Activated CD4-positive, alpha-beta T cell treated with anti-CD3 and anti-CD28 coated beads, Interleukin-2, amount 50 U/mL, for 48 hours (primary cell): Measurements from ENCODE around the gene JOSD2.

ENCODE experiments used
- DNase-seq, 2 experiments: peaks; one replicate each; pipeline ENCODE4 v3.0.0-alpha.2; 2020

JOSD2 gene, protein sequence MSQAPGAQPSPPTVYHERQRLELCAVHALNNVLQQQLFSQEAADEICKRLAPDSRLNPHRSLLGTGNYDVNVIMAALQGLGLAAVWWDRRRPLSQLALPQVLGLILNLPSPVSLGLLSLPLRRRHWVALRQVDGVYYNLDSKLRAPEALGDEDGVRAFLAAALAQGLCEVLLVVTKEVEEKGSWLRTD

DNA sequence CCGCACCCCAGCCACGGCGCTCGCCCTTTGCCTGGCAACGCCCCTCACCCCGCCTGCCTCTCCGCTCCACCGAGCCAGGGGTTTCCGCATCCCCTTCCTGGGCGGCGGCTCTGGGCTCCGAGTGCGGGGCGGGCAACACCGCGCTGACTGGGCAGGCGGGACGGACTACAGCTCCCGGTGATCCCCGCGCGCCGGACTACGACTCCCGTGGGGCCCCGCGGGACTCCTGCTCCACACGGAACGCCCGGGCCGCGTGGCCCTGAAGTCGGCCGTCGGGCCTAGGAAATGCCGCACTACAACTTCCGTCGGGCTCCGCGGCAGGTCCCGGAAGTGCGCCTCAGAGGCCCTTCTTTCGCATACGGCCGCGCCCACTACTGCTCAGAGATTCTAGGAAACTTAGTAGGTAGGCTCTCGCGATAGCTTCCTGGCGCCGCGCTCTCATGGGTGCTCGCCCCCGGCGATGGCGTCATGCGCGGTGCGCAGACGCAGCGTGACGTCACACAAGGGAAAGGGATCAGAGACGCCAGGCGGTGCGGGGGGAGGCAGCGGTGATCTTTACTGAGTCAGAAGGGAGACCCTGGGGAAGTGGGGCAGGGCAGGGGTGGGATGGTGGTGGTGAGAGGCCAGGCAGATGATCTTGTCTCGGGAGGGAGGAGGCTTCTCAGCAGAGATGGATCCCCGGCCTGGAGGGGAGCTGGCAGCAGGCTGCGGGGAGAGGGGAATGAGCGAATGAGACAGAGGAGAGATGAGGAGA lies at the start of gene JOSD2:
Gene JOSD2 (minus strand): TSS at position 123 of the 754 bp plus-strand sequence. CDS start 760 bp downstream, outside the sequence.
- DNase-seq = peak; percentile 94 to 95

DNA sequence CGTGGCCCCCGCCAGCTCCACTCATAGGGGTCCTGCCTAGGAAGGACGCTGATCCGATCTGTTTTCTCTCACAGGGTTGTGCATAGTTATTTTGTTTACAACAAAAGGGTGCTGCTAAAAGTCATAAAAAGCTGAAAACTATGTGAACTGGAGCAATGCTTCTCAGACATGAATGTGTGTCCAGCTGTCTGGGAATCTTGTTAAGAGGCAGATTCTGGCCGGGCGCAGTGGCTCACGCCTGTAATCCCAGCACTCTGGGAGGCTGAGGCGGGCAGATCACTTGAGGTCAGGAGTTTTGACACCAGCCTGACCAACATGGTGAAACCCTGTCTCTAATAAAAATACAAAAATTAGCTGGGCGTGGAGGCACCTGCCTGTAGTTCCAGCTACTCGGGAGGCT lies 48.6 kb upstream of the JOSD2 start:
- no peak for DNase-seq

DNA sequence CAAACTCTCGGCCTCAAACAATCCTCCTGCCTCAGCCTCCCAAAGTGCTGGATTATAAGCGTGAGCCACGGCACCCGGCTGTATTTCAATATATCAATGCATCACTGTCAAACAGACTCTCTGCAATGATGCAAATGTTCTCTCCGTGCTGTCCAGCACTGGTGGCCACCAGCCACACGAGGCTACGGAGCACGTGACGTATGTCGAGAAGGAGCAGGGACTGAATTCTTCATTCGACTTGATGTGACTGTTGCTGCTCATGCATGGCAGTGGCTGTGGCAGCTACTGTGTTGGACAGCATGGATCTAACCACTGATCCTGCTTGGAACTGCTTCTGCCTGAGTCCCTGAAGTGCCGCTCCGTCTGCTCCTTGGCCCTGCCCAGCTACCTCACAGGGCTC lies 47.5 kb upstream of the JOSD2 start:
- DNase-seq = no peak

DNA sequence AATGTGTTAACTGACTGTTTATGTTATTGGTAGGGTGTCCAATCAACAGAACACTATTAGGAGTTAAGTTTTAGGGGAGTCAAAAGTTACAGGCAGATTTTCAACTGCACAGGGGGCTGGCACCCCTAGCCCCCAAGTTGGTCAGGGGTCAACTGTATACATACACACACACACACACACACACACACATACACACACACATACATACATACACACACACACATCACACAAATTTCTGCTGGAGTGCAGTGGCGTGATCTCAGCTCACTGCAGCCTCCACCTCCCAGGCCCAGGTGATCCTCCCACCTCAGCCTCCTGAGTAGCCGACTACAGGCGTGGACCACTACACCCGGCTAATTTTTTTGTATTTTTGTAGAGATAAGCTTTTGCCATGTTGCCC lies 47.0 kb upstream of the JOSD2 start:
- DNase-seq = no peak

DNA sequence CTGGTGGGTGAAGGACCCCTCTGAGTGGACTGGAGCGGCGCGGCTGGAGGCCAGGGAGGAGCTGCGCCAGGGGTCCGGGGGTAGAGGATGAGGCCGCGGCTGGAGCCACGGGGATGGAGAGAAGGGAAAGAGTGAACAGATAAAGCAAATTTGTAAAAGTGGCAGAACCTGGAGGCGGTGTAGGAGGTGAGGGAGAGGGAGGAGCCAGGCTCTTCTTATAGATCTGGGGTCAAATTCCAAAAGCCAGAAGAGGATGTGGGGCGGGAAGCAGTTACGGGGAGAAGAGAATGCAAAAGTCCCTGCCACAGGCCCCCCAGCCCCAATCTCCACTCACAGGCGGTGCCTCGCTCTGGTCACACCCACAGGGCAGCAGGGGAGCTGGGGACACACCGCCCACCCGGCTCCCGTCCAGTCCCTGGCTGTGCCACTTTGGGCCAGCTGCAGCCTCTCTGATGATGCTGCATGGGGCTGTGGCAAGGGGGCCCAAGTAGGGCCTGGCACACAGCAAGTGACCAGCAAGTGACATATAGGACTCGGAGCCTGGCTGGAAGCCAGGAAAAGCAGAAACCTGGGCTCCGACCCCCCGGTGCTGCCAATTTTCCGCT lies 46.1 kb upstream of the JOSD2 start:
- DNase-seq = no peak

DNA sequence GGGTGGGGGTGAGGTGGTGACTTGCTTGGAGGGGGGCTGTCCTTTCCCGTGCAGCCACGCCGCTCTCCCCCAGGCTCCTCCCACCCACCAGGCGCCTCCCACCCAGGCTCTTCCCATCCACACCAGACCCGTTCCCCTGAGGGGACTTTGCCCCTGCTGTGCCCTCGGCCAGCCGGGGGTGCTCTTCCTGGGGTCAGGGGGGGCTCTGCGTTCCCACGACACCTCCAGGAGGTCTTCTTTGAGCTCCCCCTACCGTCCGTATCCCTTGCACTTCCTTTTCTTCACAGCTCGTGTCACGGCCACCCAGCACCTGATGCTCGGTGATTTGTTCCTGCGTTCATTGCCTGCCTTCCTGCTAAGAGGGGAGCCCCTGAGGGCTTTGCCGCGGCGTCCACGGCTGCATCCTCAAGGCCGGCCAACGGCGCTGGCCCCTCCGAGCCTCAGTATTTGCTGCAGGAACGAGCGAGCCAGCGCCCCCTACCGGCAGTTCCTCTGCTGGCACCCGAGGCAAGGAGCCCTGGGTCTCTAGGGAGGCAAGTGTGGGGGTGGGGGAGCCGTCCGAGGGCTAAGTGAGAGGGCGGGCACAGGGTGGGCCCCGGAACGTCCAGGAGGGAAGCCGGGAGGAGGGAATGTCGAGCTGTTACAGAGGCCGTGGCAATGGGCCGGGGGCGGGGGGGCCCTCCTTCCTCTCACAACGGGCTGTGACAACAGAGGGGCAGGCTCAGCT lies 45.5 kb upstream of the JOSD2 start:
- peak; percentile 88 for DNase-seq

DNA sequence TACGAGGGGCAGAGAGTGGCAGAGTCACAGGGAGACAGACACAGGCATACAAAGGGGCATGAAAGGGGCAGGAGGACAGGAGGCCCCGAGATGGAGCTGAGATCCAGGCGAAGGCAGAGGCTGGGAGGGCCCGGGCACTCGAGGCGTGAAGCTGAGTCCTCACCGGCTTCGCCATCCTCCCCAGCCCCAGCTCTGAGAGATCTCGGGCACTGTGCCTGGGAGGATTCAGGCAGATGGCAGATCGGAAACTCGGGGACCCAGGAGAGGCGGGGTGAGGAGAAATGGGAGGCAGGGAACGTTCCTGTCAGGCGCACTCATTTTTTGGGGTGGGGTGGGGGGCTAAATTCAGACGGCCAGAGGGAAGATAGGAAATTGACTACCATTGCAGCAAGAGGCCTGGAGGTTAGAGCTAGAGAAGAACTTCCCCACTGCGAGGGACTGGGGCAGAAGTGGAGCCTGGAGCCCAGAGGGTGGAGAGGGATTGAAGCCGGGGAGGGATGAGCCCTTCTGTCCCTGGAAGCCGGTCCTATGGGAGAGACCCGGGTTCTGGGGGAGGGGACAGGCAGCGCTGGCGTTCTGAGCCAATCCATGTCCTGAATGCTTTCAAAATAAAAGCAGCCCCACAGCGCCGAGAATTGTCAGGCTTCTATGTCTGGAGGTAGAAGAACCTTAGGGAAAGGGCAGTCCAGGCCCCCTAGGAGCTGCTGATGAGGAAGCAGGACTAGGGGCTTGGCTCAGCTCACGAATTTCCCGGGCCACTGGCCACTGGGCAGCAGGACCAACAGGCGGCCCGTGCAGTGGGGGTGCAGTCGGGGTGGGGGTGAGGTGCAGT lies 44.7 kb upstream of the JOSD2 start:
- no peak for DNase-seq

DNA sequence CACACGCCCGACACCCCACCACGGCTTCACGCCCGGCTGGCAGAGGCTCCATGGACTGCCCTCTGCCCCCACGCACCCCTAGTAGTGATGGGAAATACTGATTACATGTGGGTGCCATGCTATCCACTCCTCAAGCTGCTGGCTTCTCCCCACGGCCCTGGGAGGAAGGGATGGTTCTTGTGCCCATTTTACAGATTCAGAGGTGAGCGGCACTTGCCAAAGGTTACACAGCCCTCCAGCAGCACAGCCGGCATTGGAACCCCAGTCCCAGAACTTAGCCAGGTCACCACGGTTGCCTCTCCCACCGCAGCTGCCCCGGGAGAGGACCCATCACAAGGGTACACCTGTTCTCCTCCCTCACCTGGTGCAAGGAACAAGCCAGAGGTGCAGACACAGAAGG lies 44.0 kb upstream of the JOSD2 start:
- no peak for DNase-seq

DNA sequence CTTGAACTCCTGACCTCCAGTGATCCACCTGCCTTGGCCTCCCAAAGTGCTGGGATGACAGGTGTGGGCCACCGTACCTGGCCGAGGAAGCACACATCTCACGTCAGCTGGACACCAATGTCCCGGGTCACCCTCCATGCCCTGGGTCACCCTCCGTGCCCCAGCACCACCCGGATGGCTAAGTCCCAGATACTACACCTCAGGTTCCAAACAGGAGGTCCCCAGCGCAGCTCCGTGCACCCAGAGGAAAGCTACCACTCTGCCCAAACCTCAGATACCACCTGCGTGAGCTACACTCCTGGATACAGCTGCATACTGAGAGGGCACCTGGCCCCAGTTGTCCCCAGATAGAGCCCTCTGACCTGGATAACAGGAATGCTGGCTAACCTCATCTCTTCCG lies 43.2 kb upstream of the JOSD2 start:
- no peak for DNase-seq

DNA sequence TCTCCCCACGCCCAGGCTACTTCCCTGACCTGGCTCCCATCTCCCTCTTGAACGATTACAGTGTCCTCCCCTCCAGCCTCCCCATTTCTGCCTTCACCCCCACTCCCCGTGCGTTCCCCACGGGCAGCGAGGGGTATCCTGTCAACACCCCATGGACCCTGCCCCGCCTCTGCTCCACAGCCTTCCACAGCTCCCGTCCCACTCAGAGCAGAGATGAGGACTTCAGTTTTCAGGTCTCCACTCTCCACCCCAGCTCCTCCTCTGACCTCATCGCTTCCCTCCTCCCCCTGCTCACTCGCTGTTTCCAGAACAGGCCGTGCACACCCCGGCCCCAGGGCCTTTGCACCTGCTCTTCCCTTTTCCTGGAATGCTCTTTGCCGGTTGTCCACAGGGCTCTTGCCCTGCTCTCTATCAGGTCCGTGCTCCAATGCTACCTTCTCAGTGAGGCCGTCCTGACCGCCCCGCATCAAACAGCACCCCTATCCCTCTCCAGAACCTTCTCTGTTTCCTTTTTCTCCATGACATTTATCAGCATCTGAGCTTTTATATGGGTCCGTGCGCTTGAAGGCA lies 42.2 kb upstream of the JOSD2 start:
- no peak for DNase-seq

DNA sequence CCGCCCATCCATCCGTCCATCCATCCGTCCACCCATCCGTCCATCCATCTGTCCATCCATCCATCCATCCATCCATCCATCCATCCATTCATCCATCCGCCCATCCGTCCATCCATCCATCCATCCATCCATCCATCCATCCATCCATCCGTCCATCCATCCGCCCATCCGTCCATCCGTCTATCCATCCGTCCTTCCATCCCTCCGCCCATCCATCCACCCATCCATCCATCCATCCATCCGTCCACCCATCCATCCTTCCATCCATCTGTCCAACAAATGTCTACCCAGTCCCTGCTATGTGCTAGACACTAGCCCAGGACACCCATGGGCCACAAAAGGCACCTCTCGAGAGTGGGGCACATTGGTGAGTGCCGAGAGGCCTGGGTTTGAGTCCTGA lies 41.5 kb upstream of the JOSD2 start:
- no peak for DNase-seq

DNA sequence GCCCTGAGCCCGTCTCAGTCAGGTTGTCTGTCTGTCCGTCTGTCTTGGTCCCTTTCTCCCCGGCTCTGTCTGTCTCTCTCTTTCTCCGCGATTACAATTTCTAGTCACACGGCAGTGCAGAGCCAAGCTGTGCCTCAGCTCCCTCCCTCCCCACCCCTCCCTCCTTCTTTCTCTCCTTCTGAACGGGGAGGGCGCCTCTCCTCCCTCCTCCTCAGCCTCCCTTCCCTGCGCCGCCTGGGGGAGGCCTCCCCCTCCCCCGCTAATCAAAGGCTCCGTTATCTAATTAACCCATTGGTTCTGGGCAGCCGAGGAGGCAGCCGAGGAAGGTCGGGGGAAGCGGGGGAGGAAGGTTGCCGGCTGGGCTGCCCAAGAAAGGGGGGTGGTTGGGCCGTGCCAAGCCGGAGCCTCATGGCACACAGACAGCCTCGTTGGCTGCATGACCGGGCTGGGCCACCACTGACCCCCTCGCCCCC lies 40.8 kb upstream of the JOSD2 start:
- DNase-seq = no peak

DNA sequence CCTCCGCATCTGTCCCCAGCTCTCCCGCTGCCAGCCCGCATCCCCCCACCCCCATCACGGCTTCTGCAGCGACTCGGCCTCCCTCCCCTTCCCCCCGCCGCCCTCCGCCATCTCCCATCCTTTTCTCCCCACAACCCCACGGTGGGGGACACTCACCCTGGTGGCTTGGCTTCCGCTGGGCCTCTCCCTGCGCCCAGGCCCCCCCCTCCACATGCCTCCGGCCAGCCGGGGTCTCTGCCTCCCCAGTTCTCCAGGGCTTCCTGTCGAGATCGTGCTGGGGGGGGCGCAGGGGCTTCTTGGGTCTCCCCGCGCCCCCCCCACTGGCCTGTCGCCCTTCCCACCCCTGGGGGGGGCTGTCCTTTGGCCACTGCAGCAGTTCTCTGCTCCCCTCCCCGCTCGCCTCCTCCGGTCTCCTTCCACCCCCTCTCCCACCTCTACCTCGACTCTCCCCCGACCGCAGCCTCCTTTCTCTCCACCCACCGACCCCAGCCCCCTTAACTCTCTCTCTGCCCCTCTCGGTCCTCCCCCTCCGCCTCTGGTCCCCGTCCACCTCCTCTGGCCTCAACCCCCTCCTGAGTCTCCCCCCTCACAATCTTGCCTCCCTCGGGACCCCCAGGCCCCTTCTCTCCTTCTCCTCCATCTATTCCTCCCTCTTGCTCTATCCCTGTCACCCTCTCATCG lies 40.2 kb upstream of the JOSD2 start:
- no peak for DNase-seq

DNA sequence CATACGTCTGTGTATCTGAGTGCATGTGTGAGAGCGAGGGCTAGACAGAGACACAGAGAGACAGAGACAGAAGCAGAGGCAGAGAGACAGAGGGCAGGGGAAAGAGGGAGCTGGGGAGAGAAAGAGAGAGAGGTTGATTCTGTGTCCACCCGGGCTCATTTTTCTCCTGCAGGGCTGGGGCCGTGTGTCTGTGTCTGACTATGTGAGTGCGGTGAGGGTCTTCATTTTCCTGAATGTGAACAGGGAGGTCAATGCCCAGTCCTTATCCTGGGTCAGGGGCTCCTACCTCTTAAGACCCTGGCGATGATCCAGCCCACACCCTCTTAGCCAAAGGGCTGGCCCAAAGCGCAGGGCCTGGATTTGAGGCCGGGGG lies 39.6 kb upstream of the JOSD2 start:
- DNase-seq = no peak

DNA sequence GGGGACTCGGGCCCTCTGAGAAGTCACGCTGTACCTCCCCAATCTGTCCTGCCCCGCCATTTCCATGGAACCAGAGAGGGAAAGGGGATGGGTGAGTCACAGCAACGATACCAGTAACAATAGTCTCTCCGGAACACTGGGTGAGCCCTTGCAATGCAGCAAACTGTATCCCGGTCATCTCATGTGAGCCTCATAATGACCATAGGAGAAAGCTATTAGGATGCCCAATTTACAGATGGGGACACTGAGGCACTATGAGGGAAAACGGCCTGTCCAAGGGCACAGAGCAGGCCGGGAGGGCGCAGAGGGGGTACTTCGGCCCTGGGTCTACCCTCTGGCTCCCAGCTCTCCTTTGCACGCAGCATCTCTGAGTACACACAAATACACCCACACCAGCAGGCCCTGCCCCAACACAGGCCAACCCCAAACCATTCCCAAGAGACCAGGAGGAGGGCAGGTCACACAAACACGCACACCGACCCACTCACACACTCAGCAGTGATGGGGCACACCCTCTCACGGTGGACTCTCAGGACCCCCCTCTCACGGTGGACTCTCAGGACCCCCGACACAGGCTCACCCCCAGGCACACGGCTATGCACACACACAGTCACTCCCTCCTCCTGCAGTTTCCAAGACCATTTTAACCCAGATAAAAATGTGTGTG lies 39.1 kb upstream of the JOSD2 start:
- DNase-seq = no peak

DNA sequence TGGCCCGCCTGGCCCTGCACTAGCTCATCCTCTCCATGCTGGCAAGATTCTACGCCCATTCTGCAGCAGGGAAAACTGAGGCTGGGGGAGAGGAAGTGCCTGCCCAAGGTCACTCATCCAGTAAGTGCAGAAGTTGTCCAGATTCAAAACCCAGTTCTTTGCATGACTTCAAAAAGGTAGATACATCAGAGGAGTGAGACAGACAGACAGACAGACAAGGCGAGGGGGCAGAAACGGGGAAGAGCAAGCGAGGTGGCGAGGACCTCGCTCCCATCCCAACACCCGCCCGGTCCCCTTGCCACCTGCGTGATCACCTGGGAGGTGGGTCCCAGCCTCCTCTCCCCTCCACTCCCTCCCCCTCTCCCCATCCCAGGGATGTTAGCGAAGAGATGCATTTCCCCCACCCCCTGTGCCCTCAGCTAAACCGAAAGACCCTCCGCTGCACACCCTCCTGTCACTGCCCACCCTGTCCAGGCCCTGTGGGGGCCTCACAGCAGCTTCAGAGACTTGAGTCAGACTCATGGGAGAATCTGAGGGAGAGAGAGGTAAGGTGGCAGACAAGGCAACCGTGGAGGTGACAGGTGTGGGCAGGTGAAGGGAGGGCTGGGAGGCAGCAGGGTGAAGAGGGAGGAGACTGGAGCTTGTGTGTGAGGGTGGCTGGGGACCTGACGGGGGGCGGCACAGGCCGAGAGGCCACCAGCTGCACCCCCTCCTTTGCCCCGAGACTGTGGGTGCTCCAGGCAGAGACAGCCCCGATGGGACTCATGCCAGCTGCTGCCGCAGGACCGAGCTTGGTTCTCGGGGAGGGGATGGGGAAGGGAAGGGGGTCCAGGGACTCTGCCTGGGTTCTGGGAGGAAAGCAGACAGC lies 38.3 kb upstream of the JOSD2 start:
- no peak for DNase-seq

DNA sequence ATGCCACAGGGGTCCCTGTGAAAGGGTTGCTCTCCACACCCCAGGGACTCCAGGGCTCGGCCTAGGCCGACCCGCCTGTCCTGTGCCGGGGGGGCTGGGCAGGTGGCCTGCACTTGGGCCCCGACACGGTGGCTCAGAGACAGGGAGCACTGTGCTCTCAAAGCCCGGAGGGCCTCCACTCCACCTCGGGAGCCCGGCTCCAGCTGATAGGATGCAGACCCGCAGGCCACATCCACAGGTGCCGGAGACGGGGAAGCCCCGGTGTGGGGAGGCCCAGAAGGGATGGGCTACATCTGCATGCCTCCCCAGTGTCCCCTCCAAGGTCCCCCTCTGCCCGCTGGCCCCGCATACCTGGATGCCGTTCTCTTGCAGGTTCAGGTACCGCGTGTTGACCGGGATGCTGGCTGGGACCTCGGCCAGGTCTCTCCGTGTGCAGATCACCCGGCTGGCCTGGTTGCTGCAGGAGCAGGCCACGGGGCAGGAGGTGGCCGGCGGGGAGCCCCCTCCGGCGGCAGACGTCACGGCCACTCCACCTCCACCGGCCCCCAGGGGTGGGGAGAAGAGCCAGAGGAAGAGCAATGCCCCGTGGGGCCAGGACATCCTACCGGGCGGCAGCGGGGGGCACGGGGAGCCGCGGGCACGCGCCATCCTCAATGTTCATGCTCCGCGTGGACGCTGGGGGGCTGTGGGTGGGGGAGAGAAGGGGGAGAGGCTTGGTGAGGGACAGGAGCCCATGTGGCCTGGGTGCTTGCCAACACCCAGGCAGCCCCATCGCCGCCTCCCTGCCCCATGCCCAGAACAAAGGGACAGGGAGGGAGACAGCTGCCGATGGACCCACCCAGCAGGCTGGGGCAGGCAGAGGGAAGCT lies 37.4 kb upstream of the JOSD2 start:
- no peak for DNase-seq

DNA sequence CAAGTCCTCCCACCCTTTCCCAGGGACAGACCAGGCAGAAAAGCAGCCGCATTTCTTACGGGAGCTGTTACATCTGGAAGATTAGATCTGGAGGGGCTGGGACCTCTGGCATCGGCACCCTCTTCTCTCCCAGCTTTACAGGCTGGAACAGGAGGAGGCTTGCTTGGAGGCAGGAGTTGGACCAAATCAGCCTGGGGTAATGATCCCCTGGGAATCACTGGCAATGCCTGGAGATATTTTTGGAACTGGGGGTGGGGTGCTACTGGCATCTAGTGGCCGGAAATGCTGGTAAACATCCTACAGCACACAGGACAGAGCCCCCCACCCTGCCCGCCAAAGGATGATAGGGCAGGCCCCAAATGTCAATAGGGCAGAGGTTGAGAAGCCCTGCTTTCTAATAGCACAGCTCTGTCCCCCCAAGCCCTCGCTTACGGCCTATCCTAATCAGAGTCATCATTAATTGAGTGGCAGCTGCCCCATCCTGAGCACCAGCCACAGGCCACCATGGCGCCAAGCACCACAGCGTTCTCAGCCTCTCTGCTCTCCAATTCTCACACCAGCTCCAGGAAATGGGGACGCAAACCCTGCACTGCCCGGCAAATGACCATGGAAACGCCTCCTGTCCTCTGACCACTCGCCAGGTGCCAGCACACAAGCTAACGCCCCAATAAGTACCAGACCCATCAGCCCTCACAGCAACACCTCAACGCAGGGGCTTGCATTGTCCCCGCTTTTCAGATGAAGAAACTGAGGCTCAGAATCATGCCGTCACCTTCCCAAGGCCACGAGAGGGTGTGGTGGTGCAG lies 36.6 kb upstream of the JOSD2 start:
- no peak for DNase-seq
